Embryonic facial prominence (tissue), 1 donor: ENCODE measurements around the gene PLEKHM3.

Source experiments
- DNase-seq: peaks from one replicate; pipeline ENCODE4 v3.0.0-alpha.2; 2016; ENCODE audit errors: extremely low spot score

The PLEKHM3 gene

GRCh38 chr2:207854484-207855440 lies 170.6 kb downstream of the PLEKHM3 start:
- no peak for DNase-seq

GRCh38 chr2:207852791-207853190 lies 172.5 kb downstream of the PLEKHM3 start:
- DNase-seq, result no peak

GRCh38 chr2:207849443-207849842 lies 175.9 kb downstream of the PLEKHM3 start:
- no peak for DNase-seq

GRCh38 chr2:207848545-207848928 lies 176.8 kb downstream of the PLEKHM3 start:
- no peak for DNase-seq

GRCh38 chr2:207847807-207848544 lies 177.4 kb downstream of the PLEKHM3 start:
- no peak for DNase-seq

GRCh38 chr2:207847098-207847806 lies 178.1 kb downstream of the PLEKHM3 start:
- no peak for DNase-seq

GRCh38 chr2:207845202-207845864 lies 180.0 kb downstream of the PLEKHM3 start:
- no peak for DNase-seq

- no peak for DNase-seq
Measured at GRCh38 chr2:207844648-207845047, 180.7 kb downstream of the PLEKHM3 start.

GRCh38 chr2:207840101-207840500 lies 185.2 kb downstream of the PLEKHM3 start:
- DNase-seq, result no peak

- DNase-seq, result no peak
Measured at GRCh38 chr2:207839575-207839974, 185.8 kb downstream of the PLEKHM3 start.

GRCh38 chr2:207839028-207839427 lies 186.3 kb downstream of the PLEKHM3 start:
- no peak for DNase-seq

- DNase-seq, result no peak
Measured at GRCh38 chr2:207836521-207837133, 188.7 kb downstream of the PLEKHM3 start.

- no peak for DNase-seq
Measured at GRCh38 chr2:207835805-207836204, 189.5 kb downstream of the PLEKHM3 start.

- no peak for DNase-seq
Measured at GRCh38 chr2:207833251-207833751, 192.0 kb downstream of the PLEKHM3 start.

- no peak for DNase-seq
Measured at GRCh38 chr2:207831584-207832248, 193.6 kb downstream of the PLEKHM3 start.

- DNase-seq, result no peak
Measured at GRCh38 chr2:207830778-207831438, 194.4 kb downstream of the PLEKHM3 start.

GRCh38 chr2:207828361-207829057 lies 196.8 kb downstream of the PLEKHM3 start:
- DNase-seq, result no peak

- DNase-seq, result no peak
Measured at GRCh38 chr2:207825978-207826377, 199.3 kb downstream of the PLEKHM3 start.
